Measurements from ENCODE around the gene OTX1. TPM values are rescaled to one million over a fixed set of nuclear protein-coding genes. Genes with fewer than 3 reads are reported as not detected.

Gene OTX1
- total RNA-seq, 1 experiment from 2014 or later = 13.1 TPM

GRCh38 chr2:63035660-63036059 lies 15.0 kb upstream of the OTX1 start:
- H3K4me2 ChIP-seq (ENCODE audit: low read length) = no peak overlapping the region
- H3K9me3 ChIP-seq (ENCODE audit: control insufficient read depth in 1 of 2, insufficient read depth in 1 of 2, low read depth in 1 of 2, low read length in 2 of 2) = no peaks in the 10 kb centered on the region
- H3K4me1 ChIP-seq (ENCODE audit: control insufficient read depth in 1 of 2, insufficient read depth in 2 of 2, low read length in 2 of 2) = peaks cover 0 to 8% of the 10 kb centered on the region in 2 experiments; a peak in 2 of 4 replicates
- no peak overlapping the region for H2AFZ ChIP-seq (ENCODE audit: low read depth, low read length, poor library complexity, severe bottlenecking)
- H3K36me3 ChIP-seq (ENCODE audit: control insufficient read depth in 1 of 2, insufficient read depth in 2 of 2, low read length in 2 of 2) = no peaks in the 10 kb centered on the region; a peak in 1 of 4 replicates
- H3K27me3 ChIP-seq (ENCODE audit: insufficient read depth, low read length) = no peaks in the 10 kb centered on the region
- no peak overlapping the region for H3K27ac ChIP-seq (ENCODE audit: low read depth, low read length)
- TF ChIP-seq ZBTB33 (IDR thresholded peaks at IDR 0.05; ENCODE audit: extremely low read depth, insufficient replicate concordance, low read length) = no peak
- no peak for TF ChIP-seq YY1 (IDR thresholded peaks at IDR 0.05; ENCODE audit: extremely low read depth, insufficient replicate concordance, low read depth, low read length)
- no peak overlapping the region for H3K9ac ChIP-seq (ENCODE audit: low read length)
- intact Hi-C loops (cut with micrococcal nuclease) = no loop called here
- no peaks in the 10 kb centered on the region for H3K79me2 ChIP-seq (ENCODE audit: insufficient read depth, low read length)
- POLR2A ChIA-PET = no interaction called here
- no peaks in the 10 kb centered on the region for H3K9me2 ChIP-seq (ENCODE audit: insufficient read depth)
- no peak overlapping the region for H3K4me3 ChIP-seq (replicated peaks in 1 of 2; ENCODE audit: low read depth in 1 of 2, low read length in 2 of 2)
- no peak for DNase-seq (ENCODE audit: low read depth, low spot score)
- no peak for ATAC-seq
- BruUV-seq (replicated peaks) = no TSS peak
- RAD21 ChIA-PET (ENCODE audit: low non-redundant PET in 1 of 2, low total read pairs in 2 of 2, uncharacterized antibody in 2 of 2, unreplicated experiment in 2 of 2) = no interaction called here
- CTCF ChIA-PET = no interaction called here
- H4K20me1 ChIP-seq (ENCODE audit: insufficient read depth) = no peaks in the 10 kb centered on the region

- DNase-seq (ENCODE audit: low read depth, low spot score) = no peak
- Histone ChIP-seq H4K20me1 (ENCODE audit: insufficient read depth) (0 out of 2 replicates have a peak, but pooled peaks cover 4% of the 10 kb centered on the region), H3K27me3 (ENCODE audit: insufficient read depth, low read length) (no peaks in the 10 kb centered on the region), H3K9ac (ENCODE audit: low read length) (no peak overlapping the region), H3K9me2 (ENCODE audit: insufficient read depth) (no peaks in the 10 kb centered on the region), H3K36me3 (ENCODE audit: control insufficient read depth in 1 of 2, insufficient read depth in 2 of 2, low read length in 2 of 2) (no peaks in the 10 kb centered on the region; a peak in 1 of 4 replicates), H3K27ac (ENCODE audit: low read depth, low read length) (no peak overlapping the region), H3K79me2 (ENCODE audit: insufficient read depth, low read length) (no peaks in the 10 kb centered on the region), H3K9me3 (ENCODE audit: control insufficient read depth in 1 of 2, insufficient read depth in 1 of 2, low read depth in 1 of 2, low read length in 2 of 2) (no peaks in the 10 kb centered on the region), H2AFZ (ENCODE audit: low read depth, low read length, poor library complexity, severe bottlenecking) (no peak overlapping the region), H3K4me2 (ENCODE audit: low read length) (no peak overlapping the region), H3K4me3 (replicated peaks in 1 of 2; ENCODE audit: low read depth in 1 of 2, low read length in 2 of 2) (no peak overlapping the region), H3K4me1 (ENCODE audit: control insufficient read depth in 1 of 2, insufficient read depth in 2 of 2, low read length in 2 of 2) (peaks cover 0 to 8% of the 10 kb centered on the region in 2 experiments; a peak in 2 of 4 replicates)
- no TSS peak for BruUV-seq (replicated peaks)
- ChIA-PET RAD21 (ENCODE audit: low non-redundant PET in 1 of 2, low total read pairs in 2 of 2, uncharacterized antibody in 2 of 2, unreplicated experiment in 2 of 2) (no interaction called here), CTCF (no interaction called here), POLR2A (no interaction called here)
- intact Hi-C loops (cut with micrococcal nuclease) = no loop called here
- ATAC-seq = no peak
- TF ChIP-seq MAX (IDR thresholded peaks at IDR 0.05) (no peak), POLR2AphosphoS5 (IDR thresholded peaks at IDR 0.05; ENCODE audit: low read depth, low read length) (no peak), ELF1 (IDR thresholded peaks at IDR 0.05; ENCODE audit: borderline replicate concordance, low read depth) (no peak), EGR1 (IDR thresholded peaks at IDR 0.05; ENCODE audit: low read depth) (no peak), SRF (IDR thresholded peaks at IDR 0.05; ENCODE audit: low read depth) (no peak), ATF3 (IDR thresholded peaks at IDR 0.05) (no peak), ZNF274 (IDR thresholded peaks at IDR 0.05; ENCODE audit: low read depth, low read length) (no peak), CTCF (IDR thresholded peaks at IDR 0.05 in 2 of 3, conservative IDR thresholded peaks at IDR 0.05 in 1 of 3; ENCODE audit: borderline replicate concordance in 1 of 3, insufficient read depth in 1 of 3, low read depth in 2 of 3, low read length in 2 of 3) (no peak), YY1 (IDR thresholded peaks at IDR 0.05; ENCODE audit: extremely low read depth, insufficient replicate concordance, low read depth, low read length) (no peak), EZH2 (IDR thresholded peaks at IDR 0.05) (no peak), JUND (IDR thresholded peaks at IDR 0.05) (no peak)
Measured at GRCh38 chr2:63038034-63038433, 12.6 kb upstream of the OTX1 start.
